ENCODE data around the gene PALLD.

PALLD gene

DNA sequence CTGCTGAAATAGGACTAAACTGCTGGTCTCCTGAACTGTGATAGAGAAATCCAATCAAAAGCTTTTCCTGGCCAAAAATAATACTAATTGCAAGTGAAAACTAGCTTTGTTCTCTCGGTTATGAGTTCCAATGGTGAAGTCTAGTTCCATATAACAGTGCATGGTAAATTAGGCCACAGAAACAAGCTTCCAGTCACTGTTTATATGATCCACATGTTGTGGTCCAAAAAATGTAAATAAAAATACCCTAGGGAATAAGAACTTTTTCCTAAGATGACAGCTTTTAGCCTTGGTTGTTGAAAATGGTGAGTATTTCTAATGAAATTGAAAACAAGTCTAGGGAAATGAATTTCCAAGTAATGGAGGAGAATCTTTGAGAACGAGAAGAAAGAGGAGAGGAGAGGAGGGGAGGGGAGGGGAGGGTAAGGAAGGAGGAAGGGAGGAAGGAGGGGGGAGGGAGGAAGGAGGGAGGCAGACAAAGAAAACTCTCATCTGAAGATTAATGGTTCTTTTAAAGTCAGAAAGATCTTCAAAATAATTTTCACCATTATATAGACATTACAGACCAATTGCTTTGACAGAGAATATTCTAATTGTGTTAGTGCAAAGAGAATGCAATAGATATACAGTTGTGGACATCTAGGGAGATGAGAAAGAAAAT, 26.1 kb downstream of the PALLD start:
- in situ Hi-C loops (cut with MboI; ENCODE audit: low sequenced_read_pairs): no loop called here

DNA sequence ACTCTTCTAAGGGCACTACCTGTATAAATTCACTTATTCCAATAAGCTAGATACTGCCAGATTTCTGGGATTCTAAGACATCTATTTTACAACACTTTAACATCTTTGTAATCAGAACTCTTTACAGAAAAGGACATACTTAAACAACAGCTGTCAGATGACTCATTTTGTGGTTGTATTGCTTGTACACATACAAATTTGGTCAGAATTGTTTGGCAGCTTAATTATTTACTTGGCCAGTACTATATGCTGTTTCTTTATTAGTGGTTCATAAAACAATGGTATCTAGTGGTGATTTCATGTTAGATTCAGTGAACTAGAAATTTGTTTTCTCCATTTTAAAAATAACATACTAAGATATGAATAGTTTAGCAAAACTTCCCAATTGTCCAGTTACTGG, 27.2 kb downstream of the PALLD start:
- in situ Hi-C loops (cut with MboI; ENCODE audit: low sequenced_read_pairs): no loop called here

DNA sequence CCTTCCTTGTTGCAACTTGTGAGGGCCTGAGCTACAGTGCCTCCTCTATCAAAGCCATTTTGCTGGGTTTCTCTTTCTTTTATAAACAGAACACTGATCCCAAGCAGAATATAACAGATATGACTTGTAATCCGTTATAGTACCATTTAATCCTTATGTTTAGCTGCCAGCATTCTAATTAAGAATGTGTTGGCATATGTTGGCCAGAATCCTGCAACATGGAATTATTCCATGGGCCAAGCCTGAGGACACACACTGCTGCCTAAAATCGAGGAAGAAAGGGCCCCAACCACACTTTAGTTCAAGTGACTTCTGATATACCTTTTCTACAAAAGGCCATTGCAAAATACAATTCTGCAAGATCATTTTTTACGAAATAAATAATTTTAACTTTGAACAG, 28.0 kb downstream of the PALLD start:
- in situ Hi-C loops (cut with MboI; ENCODE audit: low sequenced_read_pairs): no loop called here

DNA sequence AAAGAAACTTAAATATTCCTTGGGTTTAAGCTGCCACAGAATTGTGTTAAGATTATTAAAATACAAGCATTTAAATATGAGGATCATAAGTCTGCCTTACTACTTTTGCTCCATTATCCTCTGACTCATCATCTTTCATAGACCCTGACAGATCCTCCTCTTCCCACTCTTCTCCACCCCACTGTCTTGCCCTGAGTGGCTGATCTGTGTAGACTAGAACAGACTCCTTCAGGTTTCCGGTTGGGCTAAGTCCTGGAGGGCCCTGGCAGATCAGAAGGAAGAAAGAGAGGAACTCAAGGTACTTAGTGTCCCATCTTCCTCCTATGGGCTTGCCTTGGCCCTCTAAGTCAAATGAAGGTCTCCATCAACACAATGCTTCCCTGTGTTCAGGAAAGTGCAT, 30.7 kb downstream of the PALLD start:
- in situ Hi-C loops (cut with MboI; ENCODE audit: low sequenced_read_pairs): no loop called here

DNA sequence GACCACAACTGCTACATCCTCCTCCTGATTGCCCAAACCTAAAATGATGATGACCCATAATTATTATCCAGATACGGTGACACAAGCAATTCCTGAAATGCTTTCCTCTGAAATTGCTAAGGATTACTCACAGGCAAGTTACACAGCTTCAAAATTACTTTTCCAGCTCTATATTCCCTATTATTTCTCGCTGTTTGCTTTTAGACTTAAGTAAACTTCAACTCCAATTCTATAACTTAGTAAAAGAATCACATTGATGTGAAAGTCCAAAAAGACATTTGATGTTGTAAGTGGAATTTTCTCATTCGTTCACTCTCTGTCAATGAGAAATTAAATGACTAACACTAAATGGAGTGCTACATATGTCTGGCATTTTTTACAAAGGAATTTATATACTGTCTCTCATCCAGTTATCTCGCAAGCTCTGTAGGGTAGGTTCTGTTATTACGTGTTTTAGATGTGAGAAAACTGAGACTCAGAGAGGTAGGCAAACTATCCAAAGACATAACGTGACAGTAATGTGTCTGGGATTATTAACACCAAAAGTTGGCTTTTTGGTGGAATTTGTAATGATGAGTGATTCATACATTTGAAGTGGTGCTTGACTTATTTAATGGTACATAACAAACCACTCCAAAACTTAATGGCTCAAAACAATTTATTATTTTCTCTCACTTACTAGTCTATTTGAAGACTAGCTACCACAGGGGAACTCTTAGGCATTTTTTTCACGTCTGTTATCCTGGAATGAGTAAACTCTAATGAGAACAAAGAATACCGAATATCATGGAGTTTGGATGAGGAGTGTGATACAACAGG, 31.5 kb downstream of the PALLD start:
- in situ Hi-C loops (cut with MboI; ENCODE audit: low sequenced_read_pairs): no loop called here

DNA sequence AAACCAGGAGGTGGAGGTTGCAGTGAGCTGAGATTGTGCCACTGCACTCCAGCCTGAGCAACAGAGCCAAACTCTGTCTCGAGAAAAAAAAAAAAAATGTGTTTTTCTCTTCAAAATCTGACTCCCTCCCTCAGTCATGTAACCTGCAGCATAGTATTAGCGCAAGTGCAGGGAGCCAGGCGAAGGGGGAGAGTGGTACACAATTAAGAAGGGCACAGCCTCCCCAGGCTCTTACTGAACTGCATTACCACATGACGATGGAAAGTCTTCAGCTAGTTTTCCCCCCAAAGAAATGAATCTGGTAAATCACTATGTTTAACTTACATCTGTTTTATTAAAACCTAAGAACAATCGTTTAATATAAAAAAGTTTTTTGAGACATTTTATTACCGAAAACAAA, 32.4 kb downstream of the PALLD start:
- in situ Hi-C loops (cut with MboI; ENCODE audit: low sequenced_read_pairs): no loop called here

DNA sequence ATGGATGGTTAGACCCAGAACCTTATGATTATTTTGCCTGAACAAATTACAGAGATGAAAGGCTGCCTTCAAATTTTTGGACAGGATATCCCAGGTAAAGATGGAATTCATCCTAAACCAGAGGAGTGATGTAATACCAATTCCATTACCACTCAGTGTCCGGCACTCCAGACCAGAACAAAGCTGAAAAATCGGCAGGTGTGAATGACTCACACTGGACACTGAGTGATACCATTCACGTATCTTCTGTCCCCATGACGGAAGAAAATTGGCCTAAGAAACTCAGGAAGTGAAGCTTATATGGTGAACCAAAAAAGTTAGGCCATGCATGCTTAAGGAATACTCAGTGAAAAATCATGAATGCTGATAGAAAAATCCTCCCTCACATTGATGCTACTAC, 34.5 kb downstream of the PALLD start:
- in situ Hi-C loops (cut with MboI; ENCODE audit: low sequenced_read_pairs): no loop called here

DNA sequence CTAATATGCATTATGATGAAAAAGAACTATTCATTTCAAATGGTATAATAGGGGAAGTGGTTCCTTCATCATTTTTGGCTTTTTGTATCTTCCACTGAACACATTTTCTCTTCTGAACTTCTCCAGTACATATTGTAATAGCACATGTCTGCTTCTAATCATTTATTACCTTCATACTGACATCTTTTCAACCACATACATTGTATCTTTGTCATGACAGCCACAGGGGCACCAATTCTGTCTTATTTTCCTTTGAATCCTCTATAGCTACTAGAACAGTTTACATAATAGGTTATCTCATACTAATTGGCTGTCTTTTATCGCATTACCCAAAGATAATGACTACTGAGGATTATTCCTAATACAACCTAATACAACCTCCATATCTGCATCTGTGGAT, 37.7 kb downstream of the PALLD start:
- in situ Hi-C loops (cut with MboI; ENCODE audit: low sequenced_read_pairs): no loop called here

DNA sequence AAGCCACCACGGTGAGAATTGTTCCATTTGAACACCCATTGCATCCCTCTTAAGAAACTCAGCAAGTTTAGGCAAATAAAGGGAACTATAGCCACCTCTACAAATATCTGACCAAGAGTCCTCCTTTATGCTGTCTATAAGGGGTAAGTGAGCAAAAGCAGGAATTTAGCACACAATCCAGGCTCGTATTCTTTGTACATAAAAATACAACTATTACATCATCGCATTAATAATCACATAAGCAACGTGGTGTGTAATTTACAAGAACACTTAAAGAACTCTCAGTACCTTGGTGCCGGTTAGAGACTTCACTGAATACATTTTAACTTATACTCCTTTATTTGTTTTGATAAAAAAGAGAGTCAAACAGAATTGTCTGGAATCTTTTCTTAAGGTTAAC, 38.8 kb downstream of the PALLD start:
- in situ Hi-C loops (cut with MboI; ENCODE audit: low sequenced_read_pairs): no loop called here

DNA sequence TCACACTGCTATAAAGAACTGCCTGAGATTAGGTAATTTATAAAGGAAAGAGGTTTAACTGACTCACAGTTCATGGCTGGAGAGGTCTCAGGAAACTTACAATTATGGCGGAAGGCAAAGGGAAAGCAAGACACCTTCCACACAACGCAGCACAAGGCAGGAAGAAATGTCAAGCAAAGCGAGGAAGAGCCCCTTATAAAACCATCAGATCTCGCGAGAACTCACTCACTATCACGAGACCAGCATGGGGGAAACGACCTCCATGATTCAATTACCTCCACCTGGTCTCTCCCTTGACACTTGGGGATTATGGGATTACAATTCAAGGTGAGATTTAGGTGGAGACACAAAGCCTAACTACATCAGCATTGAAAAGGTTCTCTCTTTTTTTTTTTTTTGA, 39.6 kb downstream of the PALLD start:
- in situ Hi-C loops (cut with MboI; ENCODE audit: low sequenced_read_pairs): no loop called here

DNA sequence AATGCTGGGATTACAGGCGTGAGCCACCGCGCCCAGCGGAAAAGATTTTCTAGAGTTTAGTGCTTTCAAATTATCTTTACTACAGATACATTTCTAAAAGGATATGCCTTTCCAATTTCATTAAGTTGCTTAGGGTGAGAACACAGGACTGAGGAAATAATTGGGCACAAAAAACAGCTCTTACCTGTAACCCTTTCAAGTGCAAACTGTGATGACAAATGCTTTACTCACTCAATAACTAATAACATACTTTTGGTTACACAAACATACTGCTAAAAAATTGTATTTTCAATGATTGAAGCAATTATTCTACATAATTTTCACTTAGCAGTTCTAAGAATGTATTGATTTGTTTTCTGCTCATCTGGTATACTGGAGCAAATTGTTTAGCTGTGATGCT, 40.2 kb downstream of the PALLD start:
- in situ Hi-C loops (cut with MboI; ENCODE audit: low sequenced_read_pairs): no loop called here

DNA sequence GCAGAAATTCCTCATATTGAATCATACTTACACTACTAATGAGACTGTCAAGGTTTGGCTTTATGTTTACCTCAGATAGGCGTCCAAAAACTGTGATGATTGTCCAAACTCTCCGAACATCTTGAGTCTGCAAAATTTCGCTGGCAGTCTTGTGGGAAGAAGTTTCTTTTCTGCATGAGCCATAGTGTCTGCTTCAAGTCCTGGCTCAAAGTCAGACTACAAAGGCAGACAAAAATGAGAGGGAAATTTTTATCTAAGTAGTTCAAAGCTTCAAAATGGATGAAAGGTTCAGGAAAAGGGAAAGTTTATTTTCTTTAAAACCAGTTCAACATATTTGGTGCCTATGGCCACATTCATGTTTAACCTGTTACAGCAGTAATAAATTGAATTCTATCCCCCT, 40.7 kb downstream of the PALLD start:
- in situ Hi-C loops (cut with MboI; ENCODE audit: low sequenced_read_pairs): no loop called here

DNA sequence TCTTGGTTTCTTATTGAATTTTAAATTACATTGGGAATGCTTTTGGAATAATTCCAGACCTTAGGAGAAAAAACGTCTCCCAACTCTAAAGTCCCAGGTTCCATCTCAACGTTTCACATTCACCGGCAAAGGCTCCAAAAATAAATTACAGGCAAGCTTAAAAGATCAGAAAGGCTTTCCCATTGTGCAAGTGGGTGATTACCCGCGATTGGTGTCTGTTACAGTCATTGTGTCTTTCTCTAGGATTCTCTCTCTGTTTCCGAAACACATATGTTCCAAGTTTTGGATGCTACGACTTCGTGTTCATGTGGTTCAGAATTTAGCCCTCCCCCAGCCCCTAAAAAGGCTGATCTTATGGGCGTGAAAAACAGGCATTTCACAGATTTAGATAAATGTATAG, 41.8 kb downstream of the PALLD start:
- in situ Hi-C loops (cut with MboI; ENCODE audit: low sequenced_read_pairs): no loop called here

DNA sequence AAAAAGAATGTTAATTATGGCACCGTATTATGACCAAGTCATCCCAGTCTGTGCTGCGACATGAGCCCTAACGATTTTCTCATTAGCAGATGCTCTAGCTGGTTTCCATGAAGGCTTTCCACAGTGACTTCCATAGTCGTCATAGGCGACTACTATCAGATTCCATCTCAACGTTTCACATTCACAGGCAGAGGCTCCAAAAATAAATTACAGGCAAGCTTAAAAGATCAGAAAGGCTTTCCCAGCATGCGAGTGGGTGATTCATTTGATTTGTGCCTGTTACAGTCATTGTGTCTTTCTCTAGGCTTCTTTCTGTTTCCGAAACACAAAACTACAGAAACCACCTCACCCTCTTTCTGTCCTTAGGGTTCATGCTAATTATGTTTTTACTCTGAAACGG, 43.2 kb downstream of the PALLD start:
- in situ Hi-C loops (cut with MboI; ENCODE audit: low sequenced_read_pairs): no loop called here

DNA sequence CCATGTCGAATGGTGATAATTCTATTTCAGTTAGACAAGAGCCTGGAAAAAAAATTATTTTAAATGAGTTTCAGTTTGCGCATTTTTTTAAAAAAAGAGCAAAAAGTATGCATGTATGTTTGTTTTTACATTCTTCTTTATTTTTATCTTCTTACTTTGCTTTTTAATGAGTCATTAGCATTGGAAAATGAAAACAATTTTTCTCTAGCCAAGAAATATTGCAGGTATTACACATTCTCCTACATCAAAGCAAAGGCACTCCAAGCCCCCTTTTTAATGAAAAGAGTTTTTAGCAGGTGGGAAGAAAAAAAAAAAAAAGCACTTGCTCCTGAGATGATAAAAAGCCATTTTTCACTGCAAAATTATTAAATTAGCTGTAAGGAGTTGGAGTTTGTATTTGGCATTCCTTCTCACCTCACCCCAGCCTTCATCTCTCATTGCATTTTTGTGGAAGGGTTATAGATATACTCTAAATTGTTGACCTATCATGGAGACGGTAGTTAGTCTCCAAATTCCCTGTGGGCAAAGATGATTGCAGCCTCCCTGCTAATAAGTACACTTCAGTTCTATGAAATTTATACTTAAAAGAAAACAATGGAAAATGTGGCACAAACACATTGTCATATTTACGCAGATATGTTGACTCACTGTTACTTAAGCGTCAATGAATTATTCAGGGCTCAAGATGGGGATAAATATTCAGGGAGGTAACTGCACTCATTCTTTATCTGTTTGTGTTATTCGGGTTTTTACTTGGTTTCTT, 43.8 kb downstream of the PALLD start:
- in situ Hi-C loops (cut with MboI; ENCODE audit: low sequenced_read_pairs): no loop called here

DNA sequence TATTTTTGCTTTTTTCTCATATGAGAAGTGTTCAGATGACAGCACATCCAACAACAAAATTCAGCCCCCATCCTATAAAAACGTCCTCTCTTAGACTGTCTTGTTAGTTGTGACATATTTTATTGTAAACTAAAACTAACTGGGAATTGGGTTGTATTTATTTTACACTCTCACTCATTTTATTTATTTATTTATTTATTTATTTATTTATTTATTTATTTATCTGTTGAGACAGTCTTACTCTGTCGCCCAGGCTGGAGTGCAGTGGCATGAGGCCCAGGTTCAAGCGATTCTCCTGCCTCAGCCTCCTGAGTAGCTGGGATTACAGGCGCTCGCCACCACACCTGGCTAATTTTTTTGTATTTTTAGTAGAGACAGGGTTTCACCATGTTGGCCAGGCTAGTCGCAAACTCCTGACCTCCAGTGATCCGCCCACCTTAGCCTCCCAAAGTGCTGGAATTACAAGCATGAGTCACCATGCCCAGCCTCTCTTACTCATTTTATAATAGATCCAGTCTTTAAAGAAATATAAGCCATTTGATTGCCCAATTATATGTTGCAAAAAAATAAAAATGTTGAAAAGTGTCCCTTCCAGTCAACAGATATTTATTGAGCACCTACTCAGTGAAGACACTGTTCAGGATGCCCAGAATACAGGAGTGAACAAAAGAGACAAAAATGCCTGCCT, 44.6 kb downstream of the PALLD start:
- in situ Hi-C loops (cut with MboI; ENCODE audit: low sequenced_read_pairs): no loop called here

DNA sequence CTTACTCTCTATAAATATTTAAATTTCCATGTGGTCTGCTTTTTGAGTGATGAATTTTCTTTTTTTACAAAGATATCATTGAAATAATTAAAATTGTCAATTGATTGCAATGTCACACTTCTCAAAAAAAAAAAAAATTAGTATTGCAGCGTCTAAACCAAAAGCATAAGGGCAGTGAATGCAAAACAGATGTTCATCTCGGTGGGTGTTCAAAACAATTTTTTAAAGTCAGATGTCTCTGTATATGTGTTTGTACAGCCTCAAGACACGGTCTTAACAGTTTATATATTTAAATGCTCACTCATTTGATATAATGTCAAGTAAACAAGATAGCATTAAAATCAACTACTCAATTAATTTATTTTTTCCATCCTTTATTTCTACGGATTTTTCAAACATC, 52.3 kb downstream of the PALLD start:
- in situ Hi-C loops (cut with MboI; ENCODE audit: low sequenced_read_pairs): no loop called here

DNA sequence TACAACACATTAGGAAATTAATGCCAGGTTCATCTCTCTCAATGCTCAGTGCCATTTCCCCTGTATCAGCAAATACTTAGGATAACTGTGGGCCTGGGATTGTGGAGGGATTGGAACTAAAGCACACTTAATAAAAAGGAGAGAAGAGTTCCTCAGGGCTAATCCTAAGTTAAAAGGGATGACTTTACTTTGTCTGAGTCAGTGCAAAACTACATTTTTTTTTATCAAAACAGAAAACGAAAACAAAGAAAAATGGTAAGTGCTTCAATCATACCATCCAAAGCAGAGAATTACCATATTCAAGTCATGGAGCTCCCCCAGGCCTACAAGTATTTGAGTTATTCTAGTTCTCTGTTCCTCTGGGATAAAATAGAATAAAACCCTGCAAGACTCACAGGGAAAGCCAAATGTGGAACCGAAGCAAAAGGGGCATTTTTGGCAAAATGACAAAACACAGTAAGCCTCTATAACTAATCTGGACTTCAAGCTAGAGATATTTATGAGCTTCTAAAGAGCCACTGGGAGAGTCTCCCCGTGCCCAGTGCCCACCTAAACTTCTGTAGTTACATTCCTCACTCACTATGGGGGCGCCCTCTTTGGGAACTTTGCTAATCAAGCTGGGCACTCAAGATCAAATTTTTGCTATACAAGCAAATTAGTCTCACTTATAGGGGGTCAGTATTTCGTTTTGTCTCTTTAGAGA, 53.4 kb downstream of the PALLD start:
- in situ Hi-C loops (cut with MboI; ENCODE audit: low sequenced_read_pairs): no loop called here

DNA sequence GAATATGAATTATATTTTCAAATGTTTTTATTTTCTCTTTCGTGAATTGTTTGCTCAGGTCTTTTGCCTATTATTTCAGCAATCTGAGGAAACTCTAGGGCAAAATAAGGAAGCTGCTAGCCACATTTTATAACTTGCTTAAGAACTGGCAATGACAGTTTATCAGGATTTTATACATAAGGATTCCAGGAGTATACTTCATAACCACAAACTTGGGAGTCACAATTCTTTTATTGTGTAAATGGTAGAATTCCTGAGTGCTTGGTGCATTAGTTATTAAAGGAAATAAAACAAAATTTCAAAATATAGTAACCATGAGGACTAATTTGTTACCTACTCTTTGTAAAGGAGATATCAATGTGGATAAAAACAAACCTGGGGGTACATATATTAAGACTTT, 54.4 kb downstream of the PALLD start:
- in situ Hi-C loops (cut with MboI; ENCODE audit: low sequenced_read_pairs): no loop called here

DNA sequence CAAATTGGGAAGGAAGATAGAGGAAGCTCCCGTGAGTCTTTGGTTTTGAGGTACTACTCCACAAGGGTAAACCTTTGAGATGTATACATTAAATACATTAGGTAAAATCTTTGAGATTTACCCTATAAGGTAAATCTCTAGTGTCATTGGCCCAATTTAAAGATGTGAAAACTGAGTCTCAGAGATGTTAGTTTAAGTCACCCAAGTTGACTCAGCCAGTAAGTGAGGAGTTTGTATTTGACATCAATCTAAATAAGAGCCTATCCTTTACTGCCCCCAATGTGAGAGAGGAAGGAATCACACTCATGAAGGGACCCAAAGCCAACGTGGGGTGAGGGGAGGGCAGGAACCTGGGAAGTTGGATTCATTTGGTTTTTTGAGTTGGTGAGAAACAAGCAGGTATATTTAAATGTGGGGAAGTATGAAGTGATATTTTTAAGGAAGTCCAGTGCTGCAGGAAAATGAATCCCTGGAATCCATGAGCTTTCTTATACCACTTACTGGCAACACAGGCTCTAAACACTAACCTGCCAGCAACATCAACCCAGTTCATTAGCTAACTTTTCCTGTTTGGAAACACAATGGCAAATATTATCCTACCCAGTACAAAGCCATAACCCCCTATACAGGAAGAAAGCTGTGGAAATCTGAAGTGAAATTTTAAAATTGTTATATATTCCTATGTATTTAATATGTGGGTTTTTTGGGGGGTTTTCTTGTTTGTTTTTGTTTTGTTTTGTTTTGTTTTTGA, 55.3 kb downstream of the PALLD start:
- in situ Hi-C loops (cut with MboI; ENCODE audit: low sequenced_read_pairs): no loop called here

All from hTERT RPE-1 (cell line).